Astrocyte of the spinal cord (primary cell): ENCODE measurements around the gene DRC7.

Experiments used
- DNase-seq: peaks from one replicate; pipeline ENCODE4 v3.0.0; 2011; ENCODE audit warnings: low read depth, low spot score
- H3K4me3 ChIP-seq: 2 replicates; pipeline ENCODE4 v1.5.1; 2011; ENCODE audit warnings: low read depth, mild to moderate bottlenecking, low read length, moderate library complexity
- in situ Hi-C: cut with HindIII; loops from 2 replicates; pipeline ENCODE4 v1.10.0; 2017; ENCODE audit warnings: low sequenced_read_pairs
- TF ChIP-seq, protein P1 (sequence below): IDR thresholded peaks from 2 replicates; pipeline ENCODE4 v1.5.1; 2012; ENCODE audit warnings: low read depth, mild to moderate bottlenecking, low read length, inconsistent platforms

The DRC7 gene

DNA sequence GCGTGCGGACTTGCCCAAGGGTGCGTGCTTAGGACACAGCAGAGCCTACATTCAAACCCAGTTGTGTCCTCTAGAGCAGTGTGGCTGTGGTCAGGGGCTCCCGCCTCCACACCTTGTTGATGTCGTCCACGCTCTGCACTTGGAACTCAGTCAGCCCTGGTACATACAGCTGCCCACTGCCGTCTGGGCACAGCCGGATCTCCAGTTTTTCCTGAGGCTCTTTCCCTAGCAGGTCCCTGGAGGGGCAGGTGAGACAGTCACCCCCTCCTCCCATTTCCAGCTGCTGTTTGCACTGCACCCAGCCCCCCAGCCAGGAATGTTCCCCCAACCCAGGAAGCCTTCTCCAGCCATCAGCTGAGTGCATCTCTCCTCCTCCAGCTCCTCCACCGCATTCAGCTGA, 66.7 kb downstream of the DRC7 start:
- in situ Hi-C loops, result no loop called here
- no peak overlapping the region for H3K4me3 ChIP-seq
- no peak for DNase-seq
- TF ChIP-seq, protein P1, sequence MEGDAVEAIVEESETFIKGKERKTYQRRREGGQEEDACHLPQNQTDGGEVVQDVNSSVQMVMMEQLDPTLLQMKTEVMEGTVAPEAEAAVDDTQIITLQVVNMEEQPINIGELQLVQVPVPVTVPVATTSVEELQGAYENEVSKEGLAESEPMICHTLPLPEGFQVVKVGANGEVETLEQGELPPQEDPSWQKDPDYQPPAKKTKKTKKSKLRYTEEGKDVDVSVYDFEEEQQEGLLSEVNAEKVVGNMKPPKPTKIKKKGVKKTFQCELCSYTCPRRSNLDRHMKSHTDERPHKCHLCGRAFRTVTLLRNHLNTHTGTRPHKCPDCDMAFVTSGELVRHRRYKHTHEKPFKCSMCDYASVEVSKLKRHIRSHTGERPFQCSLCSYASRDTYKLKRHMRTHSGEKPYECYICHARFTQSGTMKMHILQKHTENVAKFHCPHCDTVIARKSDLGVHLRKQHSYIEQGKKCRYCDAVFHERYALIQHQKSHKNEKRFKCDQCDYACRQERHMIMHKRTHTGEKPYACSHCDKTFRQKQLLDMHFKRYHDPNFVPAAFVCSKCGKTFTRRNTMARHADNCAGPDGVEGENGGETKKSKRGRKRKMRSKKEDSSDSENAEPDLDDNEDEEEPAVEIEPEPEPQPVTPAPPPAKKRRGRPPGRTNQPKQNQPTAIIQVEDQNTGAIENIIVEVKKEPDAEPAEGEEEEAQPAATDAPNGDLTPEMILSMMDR, result no peak

DNA sequence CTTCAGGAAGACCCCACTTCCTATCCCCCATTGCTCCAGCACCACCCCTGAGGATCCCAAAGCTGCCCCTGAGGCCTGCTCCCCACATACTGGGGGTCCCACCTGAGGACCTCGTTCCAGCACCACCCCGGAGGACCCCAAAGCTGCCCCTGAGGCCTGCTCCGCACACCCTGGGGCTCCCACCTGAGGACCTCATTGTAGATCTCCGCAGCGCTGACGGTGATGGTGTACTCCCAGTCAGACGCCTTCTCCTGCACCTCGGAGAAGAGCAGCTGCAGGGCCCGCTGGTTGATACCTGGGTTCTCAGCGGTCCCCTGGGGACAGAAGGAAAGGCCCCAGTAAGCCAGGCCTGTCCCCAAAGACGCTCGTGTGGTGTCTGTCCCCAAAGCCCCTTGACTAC, 67.4 kb downstream of the DRC7 start:
- in situ Hi-C loops, result no loop called here
- TF ChIP-seq, protein P1, result no peak
- H3K4me3 ChIP-seq, result no peak overlapping the region
- no peak for DNase-seq

DNA sequence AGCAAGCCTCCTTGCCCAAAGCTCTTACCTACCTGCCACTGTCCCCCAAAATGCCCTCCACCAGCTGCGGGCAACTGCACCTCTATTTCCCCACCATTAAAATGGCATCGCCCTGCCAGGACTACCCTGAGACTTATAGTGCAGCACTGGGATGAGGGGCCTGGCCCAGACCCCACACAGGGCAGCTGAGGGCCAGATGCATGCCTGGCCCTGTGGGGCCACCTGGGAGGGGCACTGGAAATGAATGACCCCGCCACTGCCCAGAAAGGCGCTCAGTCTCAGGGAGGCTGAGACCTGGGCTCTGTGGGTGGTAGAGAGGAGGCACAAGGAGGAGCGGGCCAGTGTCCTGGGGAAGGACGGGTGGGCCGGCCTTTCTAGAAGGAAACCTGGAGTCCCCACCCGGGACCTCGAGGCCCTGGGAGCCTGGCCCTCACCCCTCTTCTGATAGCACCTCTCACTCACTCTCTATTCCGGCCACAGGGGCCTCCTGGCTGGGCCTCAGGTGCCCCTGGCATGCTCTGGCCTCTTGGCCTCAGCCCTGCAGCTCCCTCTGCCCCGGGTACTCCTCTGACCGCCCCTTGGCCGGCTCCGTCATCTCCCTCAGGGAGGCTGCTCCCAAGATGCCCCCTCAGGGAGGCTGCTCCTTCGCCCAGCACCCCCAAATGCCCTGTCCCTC, 67.9 kb downstream of the DRC7 start:
- no peak for DNase-seq
- TF ChIP-seq, protein P1, result no peak
- in situ Hi-C loops, result no loop called here
- H3K4me3 ChIP-seq, result no peak overlapping the region

DNA sequence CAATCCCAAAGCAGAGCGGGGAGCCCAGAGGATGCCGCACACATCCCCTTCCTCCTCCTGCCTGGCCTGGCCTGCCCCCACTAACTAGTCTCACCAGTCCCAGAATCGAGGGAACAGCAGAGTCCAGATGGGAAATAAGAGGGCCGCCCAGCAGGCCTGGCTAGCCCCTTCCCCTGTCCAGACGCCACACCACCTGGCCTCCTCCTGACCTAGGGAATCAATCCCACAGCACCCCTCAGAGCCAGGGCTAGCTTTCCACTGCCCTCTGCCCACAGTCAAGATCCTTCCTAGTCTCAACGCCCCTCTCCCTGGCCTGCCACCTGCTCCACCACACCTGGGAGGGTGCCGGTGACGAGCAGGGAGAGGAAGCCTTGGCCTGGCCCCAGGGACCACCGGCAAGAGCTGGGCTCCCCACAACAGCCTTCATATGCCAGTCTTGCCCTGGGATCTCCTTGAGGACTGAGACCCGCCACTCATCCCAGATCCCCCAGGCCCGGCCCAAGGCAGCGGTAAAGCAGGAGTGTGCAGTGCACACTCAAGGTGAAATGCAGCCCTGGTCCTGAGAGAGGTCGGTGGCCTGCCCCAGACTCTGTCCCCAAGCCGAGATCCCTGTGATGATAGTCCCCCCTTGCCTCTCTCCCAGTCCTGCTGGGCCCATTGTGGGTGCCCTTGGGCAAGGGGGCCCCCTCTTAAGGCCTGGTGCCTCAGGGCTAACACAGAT, 68.8 kb downstream of the DRC7 start:
- TF ChIP-seq, protein P1, result no peak
- in situ Hi-C loops, result no loop called here
- no peak for DNase-seq
- no peak overlapping the region for H3K4me3 ChIP-seq

DNA sequence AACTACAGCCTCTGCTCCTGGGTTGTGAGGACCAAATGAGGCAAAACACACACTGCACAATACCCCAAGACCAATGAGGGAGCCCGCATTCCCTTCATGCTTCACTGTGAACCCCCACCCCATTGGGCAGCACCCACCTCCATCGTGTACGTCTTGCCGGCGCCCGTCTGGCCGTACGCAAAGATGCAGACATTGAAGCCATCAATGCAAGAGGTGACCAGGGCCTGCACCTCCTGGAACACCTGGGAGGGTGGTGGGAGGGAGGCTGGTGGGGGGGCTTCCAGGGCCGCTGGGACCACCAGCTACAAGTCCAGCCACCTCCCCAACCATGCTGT, 69.4 kb downstream of the DRC7 start:
- TF ChIP-seq, protein P1, result no peak
- H3K4me3 ChIP-seq, result no peak overlapping the region
- no peak for DNase-seq
- in situ Hi-C loops, result no loop called here

DNA sequence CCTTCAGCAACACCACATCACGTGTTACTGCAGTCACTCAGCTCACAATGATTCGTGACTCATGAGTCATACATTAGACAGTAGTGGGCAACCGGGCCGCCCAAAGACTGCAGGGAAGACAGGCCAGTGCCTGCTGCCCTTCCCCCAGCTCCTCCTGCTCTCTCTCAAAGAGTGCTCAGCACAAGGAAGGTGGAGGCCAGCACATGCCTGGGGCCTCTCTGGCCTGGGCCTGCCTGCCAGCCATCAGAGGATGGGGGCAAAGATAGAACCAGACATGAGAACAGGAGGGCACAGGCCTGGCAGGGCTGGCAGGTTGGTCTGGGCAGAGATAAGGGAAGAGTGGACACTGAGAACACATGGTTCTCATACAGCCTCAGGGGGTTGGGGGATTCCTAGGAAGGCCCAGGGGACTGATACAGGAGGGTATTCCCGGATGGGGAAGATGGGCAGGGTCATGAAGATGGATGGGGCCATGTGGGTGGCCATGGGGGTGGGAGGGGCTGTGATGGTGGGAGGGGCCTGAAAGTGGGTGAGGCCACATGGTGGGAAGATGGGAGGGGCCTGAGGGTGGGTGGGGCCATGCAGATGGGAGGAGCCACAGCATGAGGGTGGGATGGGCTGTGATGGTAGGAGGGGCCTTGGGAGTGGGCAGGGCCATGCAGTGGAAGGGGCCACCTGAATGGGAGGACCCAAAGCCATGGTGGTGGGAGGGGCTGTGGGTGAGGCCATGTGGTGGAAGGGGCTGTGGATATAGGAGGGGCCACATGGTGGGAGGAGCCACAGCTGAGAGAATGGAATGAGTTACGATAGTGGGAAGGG, 69.9 kb downstream of the DRC7 start:
- in situ Hi-C loops, result no loop called here
- DNase-seq, result peak; percentile 76
- TF ChIP-seq, protein P1, result no peak

More for the DNA sequence above, 69.9 kb downstream of the DRC7 start:
- no peak overlapping the region for H3K4me3 ChIP-seq
